ENCODE measurements around the gene TMEM259.

The TMEM259 gene

DNA sequence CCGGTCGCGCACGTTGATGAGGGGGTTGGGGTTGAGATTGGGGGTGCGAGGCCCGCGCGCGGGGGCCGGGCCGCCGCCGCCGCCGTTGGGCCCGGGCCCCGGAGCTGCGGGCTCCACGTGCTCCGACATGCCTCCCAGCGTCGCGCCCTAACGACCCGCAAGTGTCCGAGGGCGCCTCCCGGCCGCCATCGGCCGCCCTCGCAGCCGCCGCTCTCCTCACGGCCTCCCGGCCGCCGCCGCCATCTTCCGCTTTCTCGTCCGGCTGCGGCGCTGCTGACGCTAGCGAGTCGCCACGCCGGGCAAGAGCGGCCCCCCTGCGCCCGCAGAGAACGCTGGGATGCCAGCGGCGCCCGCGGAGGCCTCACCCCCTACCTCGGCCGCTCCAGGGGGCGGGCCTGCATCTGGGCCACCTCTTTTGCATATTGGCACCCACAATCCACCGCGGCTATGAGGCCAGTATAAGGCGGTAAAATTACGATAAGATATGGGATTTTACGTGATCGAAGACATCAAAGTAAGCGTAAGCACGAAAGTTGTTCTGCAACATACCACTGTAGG, at the start of gene TMEM259:
Gene TMEM259, minus strand, starts transcription at position 256 of the 558 bp plus-strand sequence. Its CDS starts 127 bp downstream, at position 129.
- peak; percentile 95 to 100 (median 98) for DNase-seq
- intact Hi-C loops (cut with DNase I), result loop anchor here (2.0 kb wide), 1 partner anchor 20 kb away; the partner anchor contains the start of gene ABCA7

DNA sequence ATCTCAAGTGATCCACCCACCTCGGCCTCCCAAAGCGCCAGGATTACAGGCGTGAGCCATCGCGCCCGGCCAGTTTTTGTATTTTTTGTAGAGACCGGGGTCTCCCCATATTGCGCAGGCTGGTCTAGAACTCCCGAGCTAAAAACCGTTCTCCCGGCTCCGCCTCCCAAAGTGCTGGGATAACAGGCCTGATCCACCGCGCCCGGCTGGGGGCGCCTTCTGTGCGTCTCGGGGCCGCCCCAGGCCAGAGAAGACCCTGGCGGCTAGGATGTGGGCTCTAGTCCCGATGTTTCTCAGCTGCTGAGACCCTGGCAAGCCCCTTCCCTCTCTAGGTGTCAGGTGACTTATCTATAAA, 49.6 kb upstream of the TMEM259 start:
- intact Hi-C loops (cut with DNase I), result no loop called here
- DNase-seq, result no peak

DNA sequence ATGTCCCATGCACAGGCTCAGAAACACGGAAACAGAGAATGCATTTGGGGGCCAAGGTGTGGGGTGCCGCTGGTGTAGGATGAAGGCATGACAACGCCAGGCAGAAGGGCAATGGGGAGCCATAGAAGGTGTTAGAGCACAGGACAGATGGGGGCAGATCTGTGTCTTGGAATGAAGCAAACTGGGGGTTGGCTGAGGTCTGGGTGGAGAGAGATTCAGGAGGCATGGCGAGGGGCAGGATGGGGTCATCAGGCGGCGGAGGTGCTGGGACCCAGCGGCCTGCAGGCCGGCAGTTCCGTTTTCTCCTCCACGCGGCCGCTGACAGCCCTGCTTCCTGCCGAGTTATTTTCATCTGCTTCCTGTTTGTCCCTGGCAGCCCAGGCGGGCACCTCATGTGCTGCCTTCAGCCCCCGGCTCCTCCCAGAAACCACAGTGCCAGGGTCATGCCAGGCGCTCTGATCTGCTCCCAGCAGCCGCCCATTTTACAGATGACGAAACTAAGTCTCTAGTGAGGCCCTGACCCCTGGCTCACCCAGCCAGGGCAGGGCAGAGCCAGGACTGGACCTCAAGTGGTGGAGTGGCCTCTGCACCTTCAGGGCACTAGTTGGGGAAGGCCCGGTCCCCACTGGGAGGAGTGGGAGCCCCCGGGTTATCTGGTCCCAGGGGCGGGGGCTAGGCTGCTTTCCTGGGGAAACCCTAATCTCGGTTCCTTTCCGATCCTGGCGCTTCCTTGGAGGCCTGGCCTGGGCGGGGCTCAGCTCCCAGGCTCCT, 48.3 kb upstream of the TMEM259 start:
- DNase-seq, result peak in 1 of 10 donors; percentile 35
- intact Hi-C loops (cut with DNase I), result no loop called here

DNA sequence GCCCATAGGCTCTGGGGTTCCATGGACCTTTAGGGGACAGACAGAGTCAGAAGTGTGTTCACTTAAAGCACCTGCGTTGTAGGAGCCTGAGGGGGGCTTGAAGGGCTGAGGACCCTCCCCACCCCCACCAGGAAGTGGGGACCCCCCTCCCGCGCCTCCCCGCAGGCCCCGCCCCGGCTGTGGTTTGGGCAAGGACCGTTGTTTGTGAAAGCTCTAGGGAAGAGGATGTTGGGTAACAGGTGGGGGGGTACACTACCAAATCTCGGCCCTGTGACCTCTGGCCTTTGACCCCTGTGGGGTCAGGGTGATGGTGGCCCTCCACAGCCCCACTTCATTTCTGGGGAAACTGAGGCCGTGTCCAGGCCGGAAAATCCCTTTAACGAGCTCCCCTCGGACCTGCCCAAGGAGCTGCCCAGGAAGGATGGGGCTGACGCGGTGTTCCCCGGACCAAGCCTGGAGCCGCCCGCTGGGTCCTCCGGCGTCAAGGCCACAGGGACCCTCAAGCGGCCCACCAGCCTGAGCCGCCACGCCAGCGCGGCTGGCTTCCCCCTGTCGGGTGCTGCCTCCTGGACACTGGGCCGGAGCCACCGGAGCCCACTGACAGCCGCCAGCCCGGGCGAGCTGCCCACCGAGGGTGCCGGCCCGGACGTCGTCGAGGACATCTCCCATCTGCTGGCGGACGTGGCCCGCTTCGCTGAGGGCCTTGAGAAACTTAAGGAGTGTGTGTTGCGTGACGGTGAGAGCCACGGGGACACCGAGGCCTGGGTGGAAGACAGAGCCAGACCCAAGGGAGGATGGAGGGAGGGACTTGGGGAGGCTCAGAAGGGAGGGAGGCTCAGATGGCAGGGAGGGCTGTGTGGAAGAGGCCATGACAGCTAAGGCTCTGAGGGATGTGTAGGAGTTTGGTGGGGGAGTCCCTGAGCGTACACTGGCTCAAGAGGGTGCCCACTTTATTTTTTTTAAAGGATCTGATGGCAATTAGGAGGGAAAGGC, 47.4 kb upstream of the TMEM259 start:
- peak in 1 of 10 donors; percentile 27 for DNase-seq
- intact Hi-C loops (cut with DNase I), result no loop called here

DNA sequence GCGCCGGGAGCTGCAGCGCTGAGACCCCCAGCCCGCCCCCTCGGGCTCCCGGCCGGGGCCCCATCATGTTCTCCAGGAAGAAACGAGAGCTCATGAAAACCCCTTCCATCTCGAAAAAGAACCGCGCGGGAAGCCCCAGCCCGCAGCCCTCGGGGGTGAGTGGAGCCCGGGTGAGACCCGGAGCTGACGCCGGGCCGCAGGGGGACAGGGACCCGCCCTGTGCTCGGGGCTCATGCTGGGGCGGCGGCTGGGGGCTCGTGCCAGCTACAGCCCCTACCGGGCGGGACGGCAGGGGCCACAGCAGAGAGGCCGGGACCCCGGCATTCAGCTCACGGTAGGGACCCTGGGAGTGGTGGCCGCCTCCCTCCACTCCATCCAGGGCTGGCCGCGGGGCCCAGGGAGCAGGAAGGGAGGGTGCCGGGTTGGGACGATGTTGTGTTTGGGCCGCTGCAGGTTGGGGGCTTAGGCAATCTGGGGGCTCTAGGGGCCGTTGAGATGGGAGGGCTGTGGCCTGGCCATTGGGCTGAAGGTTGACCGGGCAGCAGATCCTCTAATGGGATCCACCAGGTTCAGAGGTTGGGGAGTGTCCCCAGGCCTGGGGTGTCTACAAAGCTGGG, 46.5 kb upstream of the TMEM259 start:
- no peak for DNase-seq

DNA sequence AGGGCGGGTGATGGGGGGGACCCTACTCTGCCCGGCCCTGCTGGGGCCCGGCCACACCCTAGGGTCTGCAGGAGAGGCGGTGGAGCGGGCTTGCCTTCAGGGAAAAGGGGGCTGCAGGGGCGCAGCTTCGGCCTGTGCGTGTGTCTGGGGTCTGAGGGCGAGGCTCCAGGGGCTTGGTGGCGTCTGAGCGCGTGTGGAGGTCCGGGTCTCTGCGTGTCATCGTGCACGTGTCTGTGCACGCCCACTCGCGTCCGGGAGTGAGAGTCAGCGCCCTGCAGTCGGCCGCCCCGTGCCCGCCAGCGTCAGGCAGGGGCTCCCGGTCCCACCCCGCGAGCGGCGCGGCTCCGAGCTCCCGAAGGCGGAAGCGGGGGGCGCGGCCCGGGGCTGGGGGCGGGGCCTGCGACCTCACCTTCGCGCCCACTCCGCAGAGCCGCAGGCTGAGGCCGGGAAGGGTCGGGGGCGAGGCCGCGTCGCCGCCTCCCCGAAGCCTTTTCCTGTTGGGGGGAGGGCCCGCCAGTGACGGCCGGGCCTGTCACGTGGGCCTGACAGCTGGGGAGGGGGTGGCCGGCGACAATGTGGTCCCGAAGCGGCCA, 45.9 kb upstream of the TMEM259 start, which contains the start of gene ARHGAP45:
Gene ARHGAP45, plus strand, starts transcription at position 420 of the 593 bp plus-strand sequence. CDS start 239 bp downstream, outside the sequence.
- intact Hi-C loops (cut with DNase I), result no loop called here
- DNase-seq, result no peak

More for the DNA sequence above, 46.5 kb upstream of the TMEM259 start:
- intact Hi-C loops (cut with DNase I), result no loop called here

DNA sequence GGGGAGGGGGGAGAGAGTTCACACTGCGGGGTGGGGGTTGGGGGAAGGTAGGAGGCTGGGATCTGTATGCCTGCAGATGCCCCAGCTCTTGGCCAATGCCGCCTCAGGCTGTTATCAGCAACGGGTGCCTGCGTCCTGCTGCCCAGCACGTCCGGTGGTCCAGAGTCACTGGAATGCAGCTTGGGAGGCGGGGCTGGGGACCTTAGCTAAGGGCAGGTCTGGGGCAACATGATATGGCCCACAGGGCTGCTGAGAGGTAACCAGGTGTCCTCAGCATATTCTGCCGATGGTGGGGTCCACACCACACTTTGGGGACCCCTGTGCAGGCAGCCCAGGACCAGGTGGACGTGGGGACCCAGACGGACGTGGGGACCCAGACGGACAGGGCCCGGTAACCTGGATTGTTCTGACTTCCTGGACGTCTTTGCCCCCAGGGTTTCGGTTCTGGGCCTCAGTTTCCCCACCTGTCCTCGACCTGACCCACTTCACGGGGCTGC, 45.4 kb upstream of the TMEM259 start:
- intact Hi-C loops (cut with DNase I), result no loop called here

DNA sequence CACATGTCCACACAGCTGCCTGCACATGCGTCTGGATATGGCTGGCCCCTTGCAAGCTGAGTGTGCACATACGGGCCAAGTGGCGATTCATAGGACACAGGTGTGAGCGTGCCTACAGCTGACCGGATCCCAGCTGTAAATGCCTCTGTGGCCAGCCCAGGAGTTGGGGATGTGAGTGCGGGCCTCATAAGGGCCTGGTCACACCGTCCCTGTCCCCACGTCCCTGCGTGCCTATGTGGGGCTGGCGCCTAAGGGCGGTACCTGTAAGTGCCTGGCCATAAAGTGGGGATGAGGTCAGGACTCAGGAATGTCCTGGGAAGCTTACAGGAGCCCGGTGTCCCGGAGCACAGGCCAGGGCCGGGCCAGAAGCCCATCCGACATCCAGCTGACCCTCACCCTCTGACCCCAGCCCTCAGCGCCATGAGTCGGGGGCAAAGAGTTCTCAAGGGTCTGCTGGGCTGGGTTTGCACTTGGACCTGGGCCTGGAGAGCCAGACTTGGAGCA, 44.7 kb upstream of the TMEM259 start:
- DNase-seq, result no peak

More for the DNA sequence above, 45.4 kb upstream of the TMEM259 start:
- no peak for DNase-seq

DNA sequence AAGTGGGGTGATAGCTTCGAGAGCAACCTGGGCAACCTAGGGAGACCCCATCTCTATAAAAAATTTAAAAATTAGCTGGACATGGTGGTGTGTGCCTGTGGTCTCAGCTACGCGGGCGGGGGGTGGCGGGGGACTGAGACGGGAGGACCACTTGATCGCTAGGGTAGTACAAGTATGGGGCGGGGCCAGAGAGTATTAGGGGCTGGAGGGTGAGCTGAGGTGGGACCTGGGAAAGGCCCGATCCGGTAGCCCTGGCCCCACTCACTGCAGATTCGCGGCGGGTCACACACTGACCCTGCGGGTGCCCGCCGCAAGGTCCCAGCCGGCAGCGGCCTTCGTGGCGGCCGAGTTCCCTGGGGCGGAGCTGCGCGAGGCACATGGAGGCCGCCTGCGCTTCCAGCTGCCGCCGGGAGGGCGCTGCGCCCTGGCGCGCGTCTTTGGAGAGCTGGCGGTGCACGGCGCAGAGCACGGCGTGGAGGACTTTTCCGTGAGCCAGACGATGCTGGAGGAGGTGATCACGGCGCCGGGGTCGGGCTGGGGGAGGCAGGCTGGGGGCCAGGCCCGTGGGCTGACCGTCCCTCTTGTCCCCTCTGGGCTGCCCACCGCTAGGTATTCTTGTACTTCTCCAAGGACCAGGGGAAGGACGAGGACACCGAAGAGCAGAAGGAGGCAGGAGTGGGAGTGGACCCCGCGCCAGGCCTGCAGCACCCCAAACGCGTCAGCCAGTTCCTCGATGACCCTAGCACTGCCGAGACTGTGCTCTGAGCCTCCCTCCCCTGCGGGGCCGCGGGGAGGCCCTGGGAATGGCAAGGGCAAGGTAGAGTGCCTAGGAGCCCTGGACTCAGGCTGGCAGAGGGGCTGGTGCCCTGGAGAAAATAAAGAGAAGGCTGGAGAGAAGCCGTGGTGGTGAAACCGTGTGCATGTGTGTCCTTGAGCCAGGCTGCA, 44.0 kb upstream of the TMEM259 start:
- intact Hi-C loops (cut with DNase I), result no loop called here
- DNase-seq, result no peak

More for the DNA sequence above, 44.7 kb upstream of the TMEM259 start:
- intact Hi-C loops (cut with DNase I), result no loop called here

DNA sequence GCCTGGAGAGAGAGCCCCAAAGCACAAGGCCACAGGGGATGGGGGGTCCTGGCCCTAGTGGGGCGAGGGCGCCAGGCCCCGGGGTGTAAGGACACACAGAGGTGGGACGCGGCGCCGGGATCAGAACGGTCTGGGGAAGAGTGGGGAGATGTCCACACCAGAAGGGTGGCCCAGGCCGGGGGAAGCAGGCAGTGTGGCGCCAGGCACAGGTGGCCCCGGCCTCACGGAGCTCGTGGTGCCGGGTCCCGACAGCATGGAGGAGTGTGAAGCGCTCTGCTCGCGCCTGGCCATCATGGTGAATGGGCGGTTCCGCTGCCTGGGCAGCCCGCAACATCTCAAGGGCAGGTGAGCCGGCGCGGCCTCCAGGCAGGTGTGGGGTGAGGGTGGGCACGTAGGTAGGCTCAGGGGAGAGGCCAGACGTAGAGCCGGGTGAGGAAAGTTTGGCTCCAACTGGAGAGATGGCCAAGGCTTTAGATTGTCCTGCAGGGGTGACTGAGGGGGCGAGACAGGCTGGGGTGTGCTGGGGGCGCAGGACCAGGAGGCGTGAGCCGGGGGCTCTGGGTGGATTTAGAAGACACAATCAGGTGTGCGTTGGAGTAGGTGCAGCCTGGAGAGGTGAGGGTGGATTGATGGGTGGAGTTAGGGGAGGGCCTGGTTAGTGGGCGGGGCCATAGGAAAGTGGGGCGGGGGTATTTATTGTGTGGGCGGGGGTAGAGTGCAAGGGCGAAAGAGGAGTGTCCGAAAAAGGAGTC, 43.2 kb upstream of the TMEM259 start:
- intact Hi-C loops (cut with DNase I), result no loop called here
- DNase-seq, result no peak

DNA sequence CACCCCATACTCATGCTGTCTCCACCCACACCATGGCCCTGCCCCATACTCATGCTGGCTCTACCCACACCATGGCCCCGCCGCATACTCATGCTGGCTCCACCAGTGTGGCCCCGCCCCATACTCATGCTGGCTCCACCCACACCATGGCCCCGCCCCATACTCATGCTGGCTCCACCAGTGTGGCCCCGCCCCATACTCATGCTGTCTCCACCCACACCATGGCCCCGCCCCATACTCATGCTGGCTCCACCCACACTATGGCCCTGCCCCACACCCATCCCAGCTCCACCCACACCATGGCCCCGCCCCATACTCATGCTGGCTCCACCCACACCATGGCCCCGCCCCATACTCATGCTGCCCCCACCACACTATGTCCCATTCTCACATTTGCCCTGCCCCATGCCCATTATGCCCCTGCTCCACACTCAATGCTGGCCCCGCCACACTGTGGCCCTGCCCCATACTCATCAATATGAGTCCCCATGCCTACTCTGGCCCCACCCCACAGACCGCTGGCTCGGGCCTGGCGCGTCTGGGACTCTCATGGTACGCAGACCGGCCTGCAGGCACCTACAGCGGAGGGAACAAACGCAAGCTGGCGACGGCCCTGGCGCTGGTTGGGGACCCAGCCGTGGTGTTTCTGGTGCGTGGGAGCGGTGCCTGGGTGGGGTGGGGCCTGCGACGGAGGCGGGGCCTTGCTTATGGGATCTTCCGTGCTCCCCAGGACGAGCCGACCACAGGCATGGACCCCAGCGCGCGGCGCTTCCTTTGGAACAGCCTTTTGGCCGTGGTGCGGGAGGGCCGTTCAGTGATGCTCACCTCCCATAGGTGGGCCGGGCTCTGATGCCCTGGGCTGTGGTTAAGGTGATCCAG, 42.3 kb upstream of the TMEM259 start:
- DNase-seq, result no peak
- intact Hi-C loops (cut with DNase I), result no loop called here

DNA sequence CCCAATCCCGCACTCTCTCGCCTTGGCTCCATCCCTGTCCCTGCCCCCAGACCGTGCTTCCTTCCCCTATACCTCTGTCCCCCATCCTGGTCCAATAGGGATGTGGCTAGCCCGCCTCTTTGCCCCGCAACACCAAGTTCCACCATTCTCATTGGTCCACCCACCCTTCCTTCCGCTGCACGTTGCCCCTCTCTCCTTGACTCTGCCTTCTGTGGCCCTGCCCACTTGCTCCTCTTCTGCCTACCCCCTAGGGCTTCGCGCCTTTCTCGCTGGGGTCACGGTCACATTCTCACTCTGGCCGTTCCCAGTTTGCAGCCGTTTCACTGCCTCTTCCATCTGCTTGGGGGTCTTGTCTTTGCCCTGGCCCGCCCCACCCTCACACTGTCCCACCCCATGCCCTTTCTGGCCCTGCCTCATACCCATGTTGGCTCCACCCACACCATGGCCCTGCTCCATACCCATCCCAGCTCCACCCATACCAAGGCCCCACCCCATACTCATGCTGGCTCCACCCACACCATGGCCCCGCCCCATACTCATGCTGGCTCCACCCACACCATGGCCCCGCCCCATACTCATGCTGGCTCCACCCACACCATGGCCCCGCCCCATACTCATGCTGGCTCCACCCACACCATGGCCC, 41.6 kb upstream of the TMEM259 start:
- intact Hi-C loops (cut with DNase I), result no loop called here
- DNase-seq, result no peak

DNA sequence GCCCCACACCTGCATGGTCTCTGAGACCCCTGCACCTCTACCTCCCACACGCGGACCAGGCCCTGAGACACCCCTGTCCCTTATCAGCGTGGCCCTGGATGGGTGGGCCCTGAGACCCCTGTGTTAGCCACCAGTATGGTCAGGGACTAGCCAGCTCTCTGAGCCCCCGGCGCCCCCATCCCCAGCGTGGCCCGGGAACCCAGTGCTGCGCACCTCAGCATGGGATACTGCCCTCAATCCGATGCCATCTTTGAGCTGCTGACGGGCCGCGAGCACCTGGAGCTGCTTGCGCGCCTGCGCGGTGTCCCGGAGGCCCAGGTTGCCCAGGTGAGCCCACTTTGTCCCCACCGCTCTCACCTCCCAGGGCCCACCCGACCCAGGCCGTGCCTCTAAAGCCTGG, 41.1 kb upstream of the TMEM259 start:
- intact Hi-C loops (cut with DNase I), result no loop called here
- no peak for DNase-seq

DNA sequence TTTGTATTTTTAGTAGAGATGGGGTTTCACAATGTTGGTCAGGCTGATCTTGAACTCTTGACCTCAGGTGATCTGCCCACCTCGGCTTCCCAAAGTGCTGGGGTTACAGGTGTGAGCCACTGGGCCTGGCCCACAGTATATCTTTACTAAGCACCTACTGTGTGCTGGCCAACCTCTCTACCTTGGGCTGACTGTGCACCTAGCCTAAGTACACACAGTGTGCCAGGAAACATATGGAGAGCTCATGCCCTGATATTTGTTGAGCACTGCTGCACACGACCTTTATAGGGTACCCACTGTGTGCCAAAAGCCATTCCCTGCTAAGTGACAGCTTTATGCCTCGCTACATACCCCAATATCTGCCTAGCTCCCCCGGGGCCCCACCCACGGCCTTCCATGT, 39.8 kb upstream of the TMEM259 start:
- no peak for DNase-seq
- intact Hi-C loops (cut with DNase I), result no loop called here

DNA sequence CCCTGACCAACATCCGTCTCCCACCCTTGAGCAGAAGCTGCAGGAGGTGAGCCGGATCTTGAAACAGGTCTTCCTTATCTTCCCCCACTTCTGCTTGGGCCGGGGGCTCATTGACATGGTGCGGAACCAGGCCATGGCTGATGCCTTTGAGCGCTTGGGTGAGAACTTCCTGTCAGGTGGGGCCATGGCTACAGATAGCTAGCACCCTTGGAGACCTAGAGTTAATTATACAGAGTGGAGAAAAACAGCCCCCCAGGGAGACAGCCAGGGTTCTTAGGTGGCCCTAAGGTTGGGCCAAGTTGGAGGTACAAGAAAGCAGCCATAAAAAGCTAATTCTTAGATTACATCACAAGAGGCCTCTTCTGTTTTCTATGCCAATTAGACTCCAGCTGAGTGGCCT, 37.2 kb upstream of the TMEM259 start:
- DNase-seq, result no peak
- intact Hi-C loops (cut with DNase I), result no loop called here

DNA sequence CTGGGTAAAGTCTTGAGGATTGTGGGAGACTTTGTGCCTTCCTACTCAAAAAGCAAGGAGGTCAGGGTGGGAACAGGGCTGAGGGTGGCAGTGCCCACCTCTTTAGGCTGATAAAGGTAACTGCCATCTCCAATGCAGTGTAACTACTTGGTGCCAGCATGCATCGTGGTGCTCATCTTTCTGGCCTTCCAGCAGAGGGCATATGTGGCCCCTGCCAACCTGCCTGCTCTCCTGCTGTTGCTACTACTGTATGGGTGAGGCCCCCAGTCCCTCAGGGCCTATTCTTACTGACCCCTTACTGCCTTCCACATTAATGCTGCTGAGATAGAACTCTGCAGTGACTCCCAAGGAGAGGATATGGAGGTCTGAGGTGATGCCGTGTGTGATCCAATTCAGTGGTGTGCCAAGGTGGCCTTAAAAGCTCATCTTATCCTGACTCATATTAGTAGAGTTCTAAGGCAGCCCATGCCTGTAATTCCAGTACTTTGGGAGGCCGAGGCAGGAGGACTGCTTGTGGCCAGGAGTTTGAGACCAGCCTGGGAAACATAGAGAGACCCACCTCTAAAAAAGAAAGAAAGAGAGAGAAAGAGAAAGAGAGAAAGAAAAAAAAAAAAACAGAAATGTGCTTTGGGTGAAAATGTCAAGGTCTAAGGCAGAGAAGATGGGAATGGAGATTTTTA, 36.4 kb upstream of the TMEM259 start:
- DNase-seq, result no peak
- intact Hi-C loops (cut with DNase I), result no loop called here
